H1 (cell line): ENCODE measurements around the gene SLC39A7. TPM values are rescaled to one million over a fixed set of nuclear protein-coding genes. Genes with fewer than 3 reads are reported as not detected.

ENCODE experiments used
- CTCF ChIA-PET: fragments of 300-600 bp; sonication (Branson Sonifier 250); formaldehyde crosslinking; loops from one replicate; lab custom pipeline; 2021; ENCODE audit not compliant: partially characterized antibody; lab: Charles Lee
- POLR2A ChIA-PET: fragments of 300-600 bp; sonication (Branson Sonifier 250); formaldehyde crosslinking; loops from one replicate; lab custom pipeline; 2021; ENCODE audit warnings: inconsistent platforms; ENCODE audit not compliant: partially characterized antibody; lab: Charles Lee
- DNase-seq, 2 experiments: peaks; one replicate each; pipeline versions ENCODE4 v3.0.0 to v3.0.0-alpha.2; 2010 to 2022; ENCODE audit warnings: low spot score in 2 of 2, low read depth in 1 of 2, mixed read lengths in 1 of 2
- FAIRE-seq: peaks from 2 replicates; lab custom pipeline; 2011; peaks lifted over from hg19 to GRCh38; lab: Jason Lieb, UNC
- H2AFZ ChIP-seq: 2 replicates; pipeline ENCODE4 v1.8.1; 2012; ENCODE audit warnings: low read length, inconsistent platforms
- H2AK5ac ChIP-seq: 2 replicates; pipeline ENCODE4 v1.6.1; 2013; ENCODE audit warnings: low read depth, low read length
- H2BK120ac ChIP-seq: replicated peaks from 2 replicates; pipeline ENCODE3; 2013; ENCODE audit warnings: low read depth, low read length, inconsistent platforms
- H2BK12ac ChIP-seq: 2 replicates; pipeline ENCODE4 v1.6.1; 2013; ENCODE audit warnings: low read depth, low read length
- H2BK15ac ChIP-seq: 2 replicates; pipeline ENCODE4 v1.6.1; 2013; ENCODE audit warnings: low read length
- H2BK20ac ChIP-seq: 2 replicates; pipeline ENCODE4 v1.6.1; 2013; ENCODE audit warnings: low read length
- H2BK5ac ChIP-seq: 2 replicates; pipeline ENCODE4 v1.6.1; 2013; ENCODE audit warnings: low read depth, low read length
- H3K14ac ChIP-seq: 2 replicates; pipeline ENCODE4 v1.6.1; 2013; ENCODE audit warnings: inconsistent platforms; ENCODE audit not compliant: insufficient read length
- H3K18ac ChIP-seq: 2 replicates; pipeline ENCODE4 v1.6.1; 2013; ENCODE audit warnings: low read length; ENCODE audit errors: extremely low read depth
- H3K23ac ChIP-seq: 2 replicates; pipeline ENCODE4 v1.6.1; 2013; ENCODE audit warnings: inconsistent platforms; ENCODE audit not compliant: insufficient read length
- H3K23me2 ChIP-seq: 2 replicates; pipeline ENCODE4 v1.6.1; 2013; ENCODE audit warnings: low read depth, low read length
- H3K27ac ChIP-seq: 2 replicates; pipeline ENCODE4 v1.6.1; 2011; ENCODE audit warnings: low read depth, low read length, inconsistent platforms
- H3K27me3 ChIP-seq, 4 experiments: replicated peaks in 1 of 4; 1 replicate in 1 of 4; 2 replicates in 3 of 4; pipeline versions ENCODE4 v1.6.1 to v1.8.1; 2011 to 2013; ENCODE audit warnings: low read length in 3 of 4, mild to moderate bottlenecking in 3 of 4, inconsistent platforms in 2 of 4, mixed read lengths in 2 of 4, moderate library complexity in 1 of 4; ENCODE audit not compliant: control insufficient read depth in 3 of 4, insufficient read depth in 3 of 4; ENCODE audit errors: extremely low read depth in 1 of 4
- H3K36me3 ChIP-seq, 4 experiments: 2 replicates each; pipeline versions ENCODE4 v1.6.1 to v1.8.1; 2011 to 2013; ENCODE audit warnings: mild to moderate bottlenecking in 4 of 4, low read length in 3 of 4, moderate library complexity in 2 of 4, control low read depth in 1 of 4, inconsistent platforms in 1 of 4; ENCODE audit not compliant: insufficient read depth in 4 of 4, control insufficient read depth in 2 of 4
- H3K4ac ChIP-seq: replicated peaks from 2 replicates; pipeline ENCODE3; 2013; ENCODE audit warnings: low read length, low read depth, mixed read lengths, inconsistent platforms; ENCODE audit not compliant: insufficient read length
- H3K4me1 ChIP-seq, 4 experiments: replicated peaks in 1 of 4; 1 replicate in 1 of 4; 2 replicates in 3 of 4; pipeline versions ENCODE4 v1.6.1 to v1.8.1; 2011 to 2013; ENCODE audit warnings: low read length in 3 of 4, inconsistent platforms in 2 of 4, mixed read lengths in 1 of 4; ENCODE audit not compliant: insufficient read depth in 4 of 4, control insufficient read depth in 3 of 4
- H3K4me2 ChIP-seq, 2 experiments: 2 replicates each; pipeline versions ENCODE4 v1.6.1 to v1.8.1; 2011 to 2013; ENCODE audit warnings: low read depth in 2 of 2, low read length in 2 of 2, control low read depth in 1 of 2, inconsistent platforms in 1 of 2, mild to moderate bottlenecking in 1 of 2; ENCODE audit not compliant: insufficient read depth in 1 of 2
- H3K4me3 ChIP-seq, 4 experiments: fragments of 200-600, 300-600 bp in 1 of 4; sonication (generic), shearing (Covaris generic), sonication (Bioruptor Twin) in 1 of 4; 2 replicates each; pipeline versions ENCODE4 v1.5.1 to v1.8.1; 2011 to 2016; ENCODE audit warnings: low read length in 4 of 4, low read depth in 3 of 4, control low read depth in 2 of 4, inconsistent platforms in 2 of 4, mild to moderate bottlenecking in 2 of 4, mixed read lengths in 1 of 4, moderate library complexity in 1 of 4; ENCODE audit not compliant: insufficient read depth in 2 of 4; ENCODE audit errors: extremely low read depth in 1 of 4
- H3K56ac ChIP-seq: replicated peaks from 2 replicates; pipeline ENCODE3; 2013; ENCODE audit warnings: low read depth, mild to moderate bottlenecking, mixed read lengths, low read length, inconsistent platforms; ENCODE audit not compliant: insufficient read length
- H3K79me1 ChIP-seq: 2 replicates; pipeline ENCODE4 v1.6.1; 2013; ENCODE audit warnings: low read depth, low read length, control low read depth
- H3K79me2 ChIP-seq, 2 experiments: 2 replicates each; pipeline versions ENCODE4 v1.6.1 to v1.8.1; 2012 to 2013; ENCODE audit warnings: low read length in 2 of 2, mild to moderate bottlenecking in 2 of 2, inconsistent platforms in 1 of 2; ENCODE audit not compliant: insufficient read depth in 2 of 2, control insufficient read depth in 1 of 2
- H3K9ac ChIP-seq, 4 experiments: replicated peaks in 1 of 4; 1 replicate in 1 of 4; 2 replicates in 3 of 4; pipeline versions ENCODE4 v1.6.1 to v1.8.1; 2011 to 2013; ENCODE audit warnings: low read depth in 3 of 4, low read length in 3 of 4, control low read depth in 2 of 4, mild to moderate bottlenecking in 2 of 4, moderate library complexity in 2 of 4, inconsistent platforms in 1 of 4; ENCODE audit errors: extremely low read depth in 1 of 4
- H3K9me3 ChIP-seq, 2 experiments: 2 replicates each; pipeline versions ENCODE4 v1.6.1 to v1.8.1; 2012 to 2013; ENCODE audit warnings: mild to moderate bottlenecking in 2 of 2, moderate library complexity in 2 of 2, control low read depth in 1 of 2, inconsistent platforms in 1 of 2, low read depth in 1 of 2, low read length in 1 of 2, mixed read lengths in 1 of 2; ENCODE audit not compliant: insufficient read depth in 2 of 2
- H4K20me1 ChIP-seq, 2 experiments: replicated peaks in 1 of 2; 2 replicates each; pipeline versions ENCODE3 to v1.8.1; 2011 to 2013; ENCODE audit warnings: inconsistent platforms in 2 of 2, low read length in 2 of 2, mild to moderate bottlenecking in 1 of 2; ENCODE audit not compliant: insufficient read depth in 2 of 2, control insufficient read depth in 1 of 2
- H4K5ac ChIP-seq: 2 replicates; pipeline ENCODE4 v1.6.1; 2013; ENCODE audit warnings: low read length, low read depth, mixed read lengths, inconsistent platforms; ENCODE audit not compliant: insufficient read length
- H4K8ac ChIP-seq: 2 replicates; pipeline ENCODE4 v1.8.0; 2013; ENCODE audit warnings: mild to moderate bottlenecking, moderate library complexity, low read length, inconsistent platforms; ENCODE audit not compliant: insufficient read depth; ENCODE audit errors: extremely low read depth
- H4K91ac ChIP-seq: replicated peaks from 2 replicates; pipeline ENCODE3; 2013; ENCODE audit warnings: low read length, mixed read lengths, inconsistent platforms; ENCODE audit not compliant: insufficient read length
- SIRT6 ChIP-seq: IDR thresholded peaks from one replicate; pipeline ENCODE4 v1.7.1; 2012; ENCODE audit warnings: low read length, inconsistent platforms
- SIX5 ChIP-seq: IDR thresholded peaks from 2 replicates; pipeline ENCODE4 v1.6.1; 2011; ENCODE audit warnings: mild to moderate bottlenecking, low read depth, low read length
- WGBS, 2 experiments: shearing (Covaris generic) in 1 of 2; methylation state at CpG; one replicate each; pipeline versions ENCODE4 v1.1.6 to v1.1.7; 2013 to 2015; ENCODE audit warnings: low lambda C conversion rate in 2 of 2, mixed read lengths in 2 of 2, inconsistent platforms in 1 of 2, low coverage in 1 of 2, missing lambda C conversion rate in 1 of 2; ENCODE audit not compliant: insufficient replicate concordance in 2 of 2, insufficient coverage in 1 of 2, insufficient read length in 1 of 2; ENCODE audit errors: extremely low coverage in 1 of 2, missing lambda C conversion rate in 1 of 2; 5-methylcytosine and 5-hydroxymethylcytosine counted together
- polyA plus RNA-seq, 7 experiments: library from polyadenylated mRNA; depleted of rRNA in 3 of 7; stranded (reverse) in 5 of 7; unstranded in 2 of 7; fragments of >200 nt in 5 of 7; fragments of 200-250 nt in 2 of 7; gene quantifications; 1 replicate in 5 of 7; 2 replicates in 1 of 7; 4 replicates in 1 of 7; pipeline versions ENCODE4 v1.2.1 to v1.2.3, GENCODE V29; 2011 to 2013; ENCODE audit warnings: missing spikeins in 2 of 7, mixed read lengths in 2 of 7
- total RNA-seq: library from RNA; stranded (reverse); fragmentation: NEBNext Ultra II Directional; extraction: Animal tissue kit (Norgen Biotek cat#: 25700); gene quantifications from 2 replicates; pipeline ENCODE4 v1.2.1, GENCODE V29; 2021

Gene SLC39A7
- total and polyA plus RNA-seq, 2 of the 8 experiments (the other 6 are each of a cell fraction or from before 2014, with no cell fraction given): 63.3 to 123 TPM

GRCh38 chr6:33198159-33198852 is 2.4 kb upstream of the SLC39A7 start:
- no peak overlapping the region for H4K8ac ChIP-seq
- H3K23me2 ChIP-seq: peaks cover 11% of the 10 kb centered on the region
- no peak overlapping the region for H4K5ac ChIP-seq
- no peak overlapping the region for H4K91ac ChIP-seq
- no peak overlapping the region for H3K9ac ChIP-seq
- H3K18ac ChIP-seq: no peak overlapping the region
- FAIRE-seq (no peak), DNase-seq (no peak)
- H3K9me3 ChIP-seq: no peaks in the 10 kb centered on the region
- no peak overlapping the region for H3K4ac ChIP-seq
- H2BK120ac ChIP-seq: no peak overlapping the region
- H3K4me1 ChIP-seq: peaks cover 5 to 18% (median 9%) of the 10 kb centered on the region in 4 experiments
- no peak overlapping the region for H2BK15ac ChIP-seq
- H3K79me2 ChIP-seq: peaks cover 3 to 22% of the 10 kb centered on the region in 2 experiments; a peak in 3 of 4 replicates
- peaks cover 5 to 25% (median 20%) of the 10 kb centered on the region in 4 experiments for H3K36me3 ChIP-seq
- H4K20me1 ChIP-seq: peaks cover 0 to 16% of the 10 kb centered on the region in 2 experiments
- no peak overlapping the region for H3K56ac ChIP-seq
- no peak overlapping the region for H3K4me3 ChIP-seq
- no peak overlapping the region for H3K27ac ChIP-seq
- H3K27me3 ChIP-seq: no peaks in the 10 kb centered on the region
- no peak overlapping the region; a peak in 1 of 4 replicates for H3K4me2 ChIP-seq
- POLR2A ChIA-PET: interaction anchor here (0.8 to 2.6 kb wide), 11 partner anchors 9 to 228 kb away, joined by 3 to 10 read pairs (median 4); partner anchors contain the start of genes RING1, RPS18 and VPS52
- no peak overlapping the region for H3K14ac ChIP-seq
- CTCF ChIA-PET: interaction anchor here (0.6 to 3.5 kb wide), 32 partner anchors 9 to 288 kb away, joined by 3 to 30 read pairs (median 5); partner anchors contain the start of gene RING1
- H2BK20ac ChIP-seq: no peak overlapping the region
- H2AFZ ChIP-seq: no peak overlapping the region
- H3K23ac ChIP-seq: no peak overlapping the region
- WGBS, 2 experiments: 83% methylated on average over 6 of the region's 6 CpGs; no CpG with 5 or more reads in 1 of the 2 experiments
- peaks cover 13% of the 10 kb centered on the region for H3K79me1 ChIP-seq
- H2AK5ac ChIP-seq: no peak overlapping the region
- no peak overlapping the region for H2BK12ac ChIP-seq
- TF ChIP-seq SIRT6 (no peak), SIX5 (no peak)
- H2BK5ac ChIP-seq: no peak overlapping the region
